ENCODE results near the gene A1BG.

- TF ChIP-seq CTCF (IDR thresholded peaks at IDR 0.05) (no peak), POLR2A (IDR thresholded peaks at IDR 0.05) (no peak)
Measured at GRCh38 chr19:58401840-58402421, 48.6 kb upstream of the A1BG start.

Measured in suprapubic skin (tissue), 3 donors.